SK-N-SH (cell line): ENCODE data around the gene ZNF438. TPM values are rescaled to one million over a fixed set of nuclear protein-coding genes. Genes with fewer than 3 reads are reported as not detected.

ENCODE experiments used
- CTCF ChIA-PET: fragments of 300-600, 350-600 bp; formaldehyde crosslinking; extraction: SDS; loops from one replicate; lab custom pipeline; 2021; lab: Yijun Ruan, JAX
- POLR2A ChIA-PET: fragments of 350-600 bp; sonication (Branson Sonifier 250); formaldehyde crosslinking; extraction: SDS; loops from one replicate; lab custom pipeline; 2020; ENCODE audit warnings: antibody characterized with exemption, inconsistent platforms; lab: Yijun Ruan, JAX
- DNase-seq: peaks from one replicate; pipeline ENCODE4 v3.0.0; 2012
- H2AFZ ChIP-seq: fragments of 200-600 bp; sonication (generic); 2 replicates; pipeline ENCODE4 v1.8.1; 2016; ENCODE audit warnings: antibody characterized with exemption, mild to moderate bottlenecking, low read depth
- H3F3A ChIP-seq: fragments of 200-600 bp; sonication (generic); replicated peaks from 2 replicates; pipeline ENCODE3; 2016; ENCODE audit warnings: antibody characterized with exemption, mild to moderate bottlenecking; ENCODE audit not compliant: insufficient read depth
- H3K27ac ChIP-seq, 2 experiments: fragments of 200-500 bp in 1 of 2; fragments of 200-600 bp in 1 of 2; sonication (Bioruptor generic) in 1 of 2; sonication (generic), shearing (Covaris generic) in 1 of 2; 2 replicates each; pipeline versions ENCODE4 v1.5.1 to v1.6.1; 2014 to 2016; ENCODE audit warnings: low read depth in 2 of 2, inconsistent platforms in 1 of 2, low read length in 1 of 2, mild to moderate bottlenecking in 1 of 2, mixed read lengths in 1 of 2
- H3K27me3 ChIP-seq: fragments of 200-600 bp; sonication (generic), shearing (Covaris generic); 2 replicates; pipeline ENCODE4 v1.6.1; 2016; ENCODE audit warnings: mixed run types; ENCODE audit not compliant: insufficient read depth
- H3K36me3 ChIP-seq, 2 experiments: fragments of 200-500 bp in 1 of 2; fragments of 200-600 bp in 1 of 2; sonication (Bioruptor generic) in 1 of 2; sonication (generic) in 1 of 2; replicated peaks in 1 of 2; 2 replicates each; pipeline versions ENCODE3 to v1.5.1; 2014 to 2016; ENCODE audit warnings: low read length in 1 of 2, mild to moderate bottlenecking in 1 of 2; ENCODE audit not compliant: insufficient read depth in 2 of 2, control insufficient read depth in 1 of 2
- H3K4me1 ChIP-seq, 2 experiments: fragments of 200-500 bp in 1 of 2; fragments of 200-600 bp in 1 of 2; sonication (Bioruptor generic) in 1 of 2; sonication (generic), shearing (Covaris generic) in 1 of 2; 2 replicates each; pipeline versions ENCODE4 v1.5.1 to v1.6.1; 2014 to 2016; ENCODE audit warnings: low read depth in 1 of 2, low read length in 1 of 2, mixed run types in 1 of 2; ENCODE audit not compliant: insufficient read depth in 2 of 2, control insufficient read depth in 1 of 2
- H3K4me2 ChIP-seq: fragments of 200-600 bp; sonication (generic), shearing (Covaris generic); 2 replicates; pipeline ENCODE4 v1.6.1; 2017; ENCODE audit warnings: mixed run types
- H3K4me3 ChIP-seq, 2 experiments: fragments of 200-500 bp in 1 of 2; fragments of 200-600 bp in 1 of 2; sonication (Bioruptor generic) in 1 of 2; sonication (generic), shearing (Covaris generic) in 1 of 2; 2 replicates each; pipeline versions ENCODE4 v1.5.1 to v1.8.1; 2014 to 2016; ENCODE audit warnings: low read depth in 2 of 2, inconsistent platforms in 1 of 2, low read length in 1 of 2, mild to moderate bottlenecking in 1 of 2, mixed read lengths in 1 of 2, moderate library complexity in 1 of 2
- H3K79me2 ChIP-seq: fragments of 200-600 bp; sonication (generic); 2 replicates; pipeline ENCODE4 v1.8.1; 2017; ENCODE audit warnings: mild to moderate bottlenecking; ENCODE audit not compliant: insufficient read depth
- H3K9ac ChIP-seq: fragments of 200-600 bp; sonication (generic); 2 replicates; pipeline ENCODE4 v1.6.1; 2017; ENCODE audit warnings: mixed run types
- H3K9me2 ChIP-seq: fragments of 200-600 bp; sonication (generic); 2 replicates; pipeline ENCODE4 v1.6.1; 2017; ENCODE audit warnings: mixed run types
- H3K9me3 ChIP-seq: fragments of 200-600 bp; sonication (generic); 2 replicates; pipeline ENCODE4 v1.6.1; 2017; ENCODE audit warnings: mixed run types, mild to moderate bottlenecking, moderate library complexity
- H4K20me1 ChIP-seq: fragments of 200-600 bp; sonication (generic); 2 replicates; pipeline ENCODE4 v1.6.1; 2017; ENCODE audit warnings: mild to moderate bottlenecking, mixed run types; ENCODE audit not compliant: insufficient read depth
- ELF1 ChIP-seq: IDR thresholded peaks from 2 replicates; pipeline ENCODE4 v1.4.0; 2012
- EP300 ChIP-seq, 2 experiments: IDR thresholded peaks; 2 replicates each; pipeline versions ENCODE4 v1.4.0 to v1.6.1; 2012; ENCODE audit warnings: borderline replicate concordance in 1 of 2, low read depth in 1 of 2, low read length in 1 of 2
- EZH2phosphoT487 ChIP-seq: fragments of 200-600 bp; sonication (generic); IDR thresholded peaks from 2 replicates; pipeline ENCODE4 v1.6.1; 2017; ENCODE audit warnings: low read depth, mixed run types, mild to moderate bottlenecking, antibody characterized with exemption, moderate library complexity, borderline replicate concordance
- IRF3 ChIP-seq: fragments of 150-350 bp; IDR thresholded peaks from 2 replicates; pipeline ENCODE4 v1.6.1; 2016; ENCODE audit warnings: mild to moderate bottlenecking, low read depth, low read length
- MXI1 ChIP-seq: IDR thresholded peaks from 2 replicates; pipeline ENCODE4 v1.6.1; 2012; ENCODE audit warnings: mild to moderate bottlenecking, low read depth, low read length, improper control_type of control experiment
- NFIC ChIP-seq: IDR thresholded peaks from 2 replicates; pipeline ENCODE4 v1.4.0; 2012; ENCODE audit warnings: borderline replicate concordance
- POLR2AphosphoS5 ChIP-seq: IDR thresholded peaks from 2 replicates; pipeline ENCODE4 v1.6.1; 2012; ENCODE audit warnings: low read depth, low read length
- RFX5 ChIP-seq: IDR thresholded peaks from 2 replicates; pipeline ENCODE4 v1.6.1; 2012; ENCODE audit warnings: mild to moderate bottlenecking, improper control_type of control experiment, low read length
- TCF12 ChIP-seq: IDR thresholded peaks from 2 replicates; pipeline ENCODE4 v1.4.0; 2012
- WGBS: methylation state at CpG from one replicate; pipeline ENCODE4 v1.1.6; 2017; ENCODE audit warnings: low lambda C conversion rate; 5-methylcytosine and 5-hydroxymethylcytosine counted together
- polyA plus RNA-seq, 3 experiments: library from polyadenylated mRNA; depleted of rRNA; stranded (reverse); fragments of >200 nt; gene quantifications; 2 replicates each; pipeline ENCODE4 v1.2.3, GENCODE V29; 2012
- TF ChIP-seq, protein P1 (sequence below): fragments of 150-350 bp; IDR thresholded peaks from 2 replicates; pipeline ENCODE4 v1.6.1; 2017; ENCODE audit warnings: antibody characterized with exemption, low read length, low read depth, borderline replicate concordance
- TF ChIP-seq, protein P2 (sequence below): IDR thresholded peaks from 2 replicates; pipeline ENCODE4 v1.6.1; 2012; ENCODE audit warnings: mild to moderate bottlenecking, low read depth, low read length, moderate library complexity
- TF ChIP-seq, protein P3 (sequence below): IDR thresholded peaks from 2 replicates; pipeline ENCODE4 v1.4.0; 2012; ENCODE audit warnings: low read depth, borderline replicate concordance
- TF ChIP-seq, protein P4 (sequence below): IDR thresholded peaks from 2 replicates; pipeline ENCODE4 v1.4.0; 2012; ENCODE audit warnings: low read depth, borderline replicate concordance
- TF ChIP-seq, protein P5 (sequence below): IDR thresholded peaks from 2 replicates; pipeline ENCODE4; 2012

The ZNF438 gene
- polyA plus RNA-seq, 1 of the 3 experiments (the other 2 are of a cell fraction): 2.1 TPM

GRCh38 chr10:30811276-30812017 is 220.2 kb downstream of the ZNF438 start:
- no peak for DNase-seq
- Histone ChIP-seq H3K27ac (no peak overlapping the region), H3K36me3 (no peaks in the 10 kb centered on the region), H3K79me2 (no peaks in the 10 kb centered on the region), H3K4me1 (peaks cover 9 to 11% of the 10 kb centered on the region in 2 experiments; a peak in 2 of 4 replicates), H4K20me1 (no peaks in the 10 kb centered on the region), H3K4me2 (no peak overlapping the region), H3K4me3 (no peak overlapping the region), H3K9ac (no peak overlapping the region), H3K27me3 (no peaks in the 10 kb centered on the region), H2AFZ (no peak overlapping the region), H3K9me3 (no peaks in the 10 kb centered on the region), H3F3A (peaks cover 7% of the 10 kb centered on the region), H3K9me2 (no peaks in the 10 kb centered on the region)
- TF ChIP-seq, protein P1, sequence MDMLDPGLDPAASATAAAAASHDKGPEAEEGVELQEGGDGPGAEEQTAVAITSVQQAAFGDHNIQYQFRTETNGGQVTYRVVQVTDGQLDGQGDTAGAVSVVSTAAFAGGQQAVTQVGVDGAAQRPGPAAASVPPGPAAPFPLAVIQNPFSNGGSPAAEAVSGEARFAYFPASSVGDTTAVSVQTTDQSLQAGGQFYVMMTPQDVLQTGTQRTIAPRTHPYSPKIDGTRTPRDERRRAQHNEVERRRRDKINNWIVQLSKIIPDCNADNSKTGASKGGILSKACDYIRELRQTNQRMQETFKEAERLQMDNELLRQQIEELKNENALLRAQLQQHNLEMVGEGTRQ: no peak
- no peak for TF ChIP-seq RFX5
- no peak for TF ChIP-seq ELF1
- no peak for TF ChIP-seq TCF12
- TF ChIP-seq IRF3: no peak
- TF ChIP-seq, protein P2, sequence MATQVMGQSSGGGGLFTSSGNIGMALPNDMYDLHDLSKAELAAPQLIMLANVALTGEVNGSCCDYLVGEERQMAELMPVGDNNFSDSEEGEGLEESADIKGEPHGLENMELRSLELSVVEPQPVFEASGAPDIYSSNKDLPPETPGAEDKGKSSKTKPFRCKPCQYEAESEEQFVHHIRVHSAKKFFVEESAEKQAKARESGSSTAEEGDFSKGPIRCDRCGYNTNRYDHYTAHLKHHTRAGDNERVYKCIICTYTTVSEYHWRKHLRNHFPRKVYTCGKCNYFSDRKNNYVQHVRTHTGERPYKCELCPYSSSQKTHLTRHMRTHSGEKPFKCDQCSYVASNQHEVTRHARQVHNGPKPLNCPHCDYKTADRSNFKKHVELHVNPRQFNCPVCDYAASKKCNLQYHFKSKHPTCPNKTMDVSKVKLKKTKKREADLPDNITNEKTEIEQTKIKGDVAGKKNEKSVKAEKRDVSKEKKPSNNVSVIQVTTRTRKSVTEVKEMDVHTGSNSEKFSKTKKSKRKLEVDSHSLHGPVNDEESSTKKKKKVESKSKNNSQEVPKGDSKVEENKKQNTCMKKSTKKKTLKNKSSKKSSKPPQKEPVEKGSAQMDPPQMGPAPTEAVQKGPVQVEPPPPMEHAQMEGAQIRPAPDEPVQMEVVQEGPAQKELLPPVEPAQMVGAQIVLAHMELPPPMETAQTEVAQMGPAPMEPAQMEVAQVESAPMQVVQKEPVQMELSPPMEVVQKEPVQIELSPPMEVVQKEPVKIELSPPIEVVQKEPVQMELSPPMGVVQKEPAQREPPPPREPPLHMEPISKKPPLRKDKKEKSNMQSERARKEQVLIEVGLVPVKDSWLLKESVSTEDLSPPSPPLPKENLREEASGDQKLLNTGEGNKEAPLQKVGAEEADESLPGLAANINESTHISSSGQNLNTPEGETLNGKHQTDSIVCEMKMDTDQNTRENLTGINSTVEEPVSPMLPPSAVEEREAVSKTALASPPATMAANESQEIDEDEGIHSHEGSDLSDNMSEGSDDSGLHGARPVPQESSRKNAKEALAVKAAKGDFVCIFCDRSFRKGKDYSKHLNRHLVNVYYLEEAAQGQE: no peak
- TF ChIP-seq NFIC: no peak
- no peak for TF ChIP-seq EZH2phosphoT487
- TF ChIP-seq, protein P3, sequence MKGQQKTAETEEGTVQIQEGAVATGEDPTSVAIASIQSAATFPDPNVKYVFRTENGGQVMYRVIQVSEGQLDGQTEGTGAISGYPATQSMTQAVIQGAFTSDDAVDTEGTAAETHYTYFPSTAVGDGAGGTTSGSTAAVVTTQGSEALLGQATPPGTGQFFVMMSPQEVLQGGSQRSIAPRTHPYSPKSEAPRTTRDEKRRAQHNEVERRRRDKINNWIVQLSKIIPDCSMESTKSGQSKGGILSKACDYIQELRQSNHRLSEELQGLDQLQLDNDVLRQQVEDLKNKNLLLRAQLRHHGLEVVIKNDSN: no peak
- TF ChIP-seq MXI1: no peak
- TF ChIP-seq EP300 (IDR thresholded peaks at IDR 0.05; ENCODE audit: borderline replicate concordance in 1 of 2, low read depth in 1 of 2, low read length in 1 of 2): no peak
- TF ChIP-seq POLR2AphosphoS5: no peak
- TF ChIP-seq, protein P4, sequence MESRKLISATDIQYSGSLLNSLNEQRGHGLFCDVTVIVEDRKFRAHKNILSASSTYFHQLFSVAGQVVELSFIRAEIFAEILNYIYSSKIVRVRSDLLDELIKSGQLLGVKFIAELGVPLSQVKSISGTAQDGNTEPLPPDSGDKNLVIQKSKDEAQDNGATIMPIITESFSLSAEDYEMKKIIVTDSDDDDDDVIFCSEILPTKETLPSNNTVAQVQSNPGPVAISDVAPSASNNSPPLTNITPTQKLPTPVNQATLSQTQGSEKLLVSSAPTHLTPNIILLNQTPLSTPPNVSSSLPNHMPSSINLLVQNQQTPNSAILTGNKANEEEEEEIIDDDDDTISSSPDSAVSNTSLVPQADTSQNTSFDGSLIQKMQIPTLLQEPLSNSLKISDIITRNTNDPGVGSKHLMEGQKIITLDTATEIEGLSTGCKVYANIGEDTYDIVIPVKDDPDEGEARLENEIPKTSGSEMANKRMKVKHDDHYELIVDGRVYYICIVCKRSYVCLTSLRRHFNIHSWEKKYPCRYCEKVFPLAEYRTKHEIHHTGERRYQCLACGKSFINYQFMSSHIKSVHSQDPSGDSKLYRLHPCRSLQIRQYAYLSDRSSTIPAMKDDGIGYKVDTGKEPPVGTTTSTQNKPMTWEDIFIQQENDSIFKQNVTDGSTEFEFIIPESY: no peak
- TF ChIP-seq, protein P5, sequence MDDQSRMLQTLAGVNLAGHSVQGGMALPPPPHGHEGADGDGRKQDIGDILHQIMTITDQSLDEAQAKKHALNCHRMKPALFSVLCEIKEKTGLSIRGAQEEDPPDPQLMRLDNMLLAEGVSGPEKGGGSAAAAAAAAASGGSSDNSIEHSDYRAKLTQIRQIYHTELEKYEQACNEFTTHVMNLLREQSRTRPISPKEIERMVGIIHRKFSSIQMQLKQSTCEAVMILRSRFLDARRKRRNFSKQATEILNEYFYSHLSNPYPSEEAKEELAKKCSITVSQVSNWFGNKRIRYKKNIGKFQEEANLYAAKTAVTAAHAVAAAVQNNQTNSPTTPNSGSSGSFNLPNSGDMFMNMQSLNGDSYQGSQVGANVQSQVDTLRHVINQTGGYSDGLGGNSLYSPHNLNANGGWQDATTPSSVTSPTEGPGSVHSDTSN: no peak
- 89% methylated on average over 16 of the region's 16 CpGs for WGBS
- POLR2A ChIA-PET: no interaction called here
- CTCF ChIA-PET: interaction anchor here (1.2 to 1.5 kb wide), 2 partner anchors 8 to 123 kb away, joined by 4 read pairs; no protein-coding TSS in a partner anchor
